Stimulated activated memory B cell treated with anti-CD40 and anti-IgM and Interleukin-4, amounts not matched to agents 10 μg/mL and 1 μg/mL and 100 μg/mL, for 72 hours (primary cell): Measurements from ENCODE around the gene CFAP61.

Source experiments
- ATAC-seq: fragments of 150-1000 bp; cut with Tn5 transposase; 2 replicates; pipeline ENCODE4 v1.10.0; 2021
- H3K27ac Mint-ChIP-seq: one replicate; pipeline ENCODE4 v1.8.0; 2022; ENCODE audit warnings: mild to moderate bottlenecking, mixed read lengths
- H3K27me3 Mint-ChIP-seq: one replicate; pipeline ENCODE4 v1.8.0; 2022; ENCODE audit warnings: mixed read lengths
- H3K36me3 Mint-ChIP-seq: one replicate; pipeline ENCODE4 v1.8.0; 2022; ENCODE audit warnings: mixed read lengths
- H3K4me1 Mint-ChIP-seq: one replicate; pipeline ENCODE4 v1.8.0; 2022; ENCODE audit warnings: mixed read lengths
- H3K4me3 Mint-ChIP-seq: one replicate; pipeline ENCODE4 v1.8.0; 2022; ENCODE audit warnings: mild to moderate bottlenecking, moderate library complexity, mixed read lengths
- H3K9me3 Mint-ChIP-seq: one replicate; pipeline ENCODE4 v1.8.0; 2022; ENCODE audit warnings: mixed read lengths

Gene CFAP61

GRCh38 chr20:20070871-20071726 lies 18.8 kb downstream of the CFAP61 start:
- H3K36me3 Mint-ChIP-seq = no peaks in the 10 kb centered on the region
- H3K4me3 Mint-ChIP-seq = no peak overlapping the region
- H3K9me3 Mint-ChIP-seq = no peaks in the 10 kb centered on the region
- no peaks in the 10 kb centered on the region for H3K27me3 Mint-ChIP-seq
- no peak overlapping the region for H3K27ac Mint-ChIP-seq
- H3K4me1 Mint-ChIP-seq = no peaks in the 10 kb centered on the region
- peak; percentile 14 for ATAC-seq

DNA sequence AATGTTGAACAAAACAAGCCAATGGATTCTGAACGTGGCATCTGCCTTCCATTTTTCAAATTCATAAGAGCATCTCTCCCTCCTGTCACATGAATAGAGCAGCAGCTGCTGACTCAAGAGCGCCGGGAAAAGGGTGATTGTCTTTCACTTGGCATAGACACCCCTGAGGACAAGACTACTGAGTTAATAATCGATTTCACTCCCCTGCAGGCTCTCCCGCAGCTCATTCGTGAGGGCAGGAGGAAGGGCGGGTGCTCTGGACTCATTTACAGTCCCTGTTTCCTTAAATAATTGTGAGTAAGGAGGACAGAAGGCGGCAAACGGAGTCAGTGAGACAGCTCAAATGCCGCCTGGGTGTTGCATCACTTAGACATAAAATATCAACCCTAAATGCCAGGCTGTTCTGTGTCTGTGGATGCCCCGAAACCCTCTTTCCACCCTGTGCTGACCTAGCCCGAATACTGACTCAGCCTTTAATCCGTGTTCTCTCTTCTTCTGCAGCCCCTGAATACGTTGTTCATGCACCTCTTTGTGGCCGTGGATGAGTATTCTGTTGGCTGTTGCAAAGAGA lies 21.6 kb downstream of the CFAP61 start:
- ATAC-seq = no peak
- H3K27me3 Mint-ChIP-seq = peaks cover 11% of the 10 kb centered on the region
- no peak overlapping the region for H3K4me3 Mint-ChIP-seq
- H3K36me3 Mint-ChIP-seq = no peaks in the 10 kb centered on the region
- H3K27ac Mint-ChIP-seq = no peak overlapping the region
- no peaks in the 10 kb centered on the region for H3K4me1 Mint-ChIP-seq
- H3K9me3 Mint-ChIP-seq = no peaks in the 10 kb centered on the region

- peaks cover 13% of the 10 kb centered on the region for H3K27me3 Mint-ChIP-seq
- H3K27ac Mint-ChIP-seq = no peak overlapping the region
- H3K36me3 Mint-ChIP-seq = no peaks in the 10 kb centered on the region
- no peaks in the 10 kb centered on the region for H3K4me1 Mint-ChIP-seq
- ATAC-seq = no peak
- H3K9me3 Mint-ChIP-seq = no peaks in the 10 kb centered on the region
- H3K4me3 Mint-ChIP-seq = no peak overlapping the region
These were observed 22.7 kb downstream of the CFAP61 start for GRCh38 chr20:20075032-20075431.

DNA sequence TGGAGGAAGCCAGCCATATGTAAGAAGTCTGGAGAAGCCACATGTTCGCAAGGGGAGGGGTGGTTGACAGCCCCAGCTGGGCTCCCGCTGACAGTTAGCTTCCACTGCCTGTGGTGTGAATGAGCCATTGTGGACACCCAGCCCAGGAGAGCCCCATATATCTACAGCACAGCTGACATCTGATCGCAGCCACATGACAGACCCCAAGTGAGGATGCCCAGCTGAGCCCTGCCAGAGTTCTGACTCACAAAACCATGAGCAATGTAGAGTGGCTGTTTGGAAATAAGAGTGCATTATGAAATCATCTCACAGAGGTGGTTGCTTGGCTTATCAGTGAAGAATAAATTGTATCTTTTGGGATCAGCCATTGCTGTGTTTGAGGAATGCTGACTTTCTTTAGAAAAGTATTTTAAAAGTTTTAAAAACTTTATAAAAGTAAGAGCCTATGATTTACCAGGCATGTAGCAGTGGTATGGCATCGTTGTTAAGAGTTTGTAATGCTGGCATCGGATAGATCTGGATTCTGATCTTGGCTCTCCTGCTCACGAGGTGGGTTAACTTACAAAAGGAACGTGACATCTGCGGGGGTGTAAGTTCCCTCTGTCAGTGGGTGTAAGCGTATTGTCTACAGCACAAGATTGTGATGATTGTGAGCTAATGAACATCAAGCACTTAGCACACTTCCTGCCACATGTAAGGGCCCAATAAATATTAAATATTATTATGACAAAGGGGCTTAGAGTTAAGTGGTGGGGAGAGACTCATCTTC lies 24.1 kb downstream of the CFAP61 start:
- no peak for ATAC-seq
- no peaks in the 10 kb centered on the region for H3K4me1 Mint-ChIP-seq
- no peak overlapping the region for H3K27ac Mint-ChIP-seq
- H3K9me3 Mint-ChIP-seq = no peaks in the 10 kb centered on the region
- no peaks in the 10 kb centered on the region for H3K36me3 Mint-ChIP-seq
- peaks cover 13% of the 10 kb centered on the region for H3K27me3 Mint-ChIP-seq
- H3K4me3 Mint-ChIP-seq = no peak overlapping the region

DNA sequence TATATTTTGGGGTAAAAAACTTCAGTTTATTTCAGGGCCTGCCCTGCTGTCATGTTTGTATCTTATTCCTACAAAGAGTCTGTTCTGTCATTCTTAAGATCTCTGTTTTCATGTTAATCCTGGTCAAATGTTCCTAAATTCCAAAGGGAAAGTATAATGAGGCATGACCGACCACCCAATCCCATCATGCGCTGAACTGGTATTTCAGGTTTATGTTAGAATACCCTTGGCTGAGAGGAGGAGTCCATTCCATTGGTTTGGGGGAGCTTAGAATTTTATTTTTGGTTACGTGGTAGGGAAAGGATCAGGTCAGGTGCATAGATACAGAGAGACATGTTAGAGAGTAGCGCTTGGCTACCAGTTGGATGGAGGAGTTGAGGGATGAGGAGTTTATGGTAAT lies 25.7 kb downstream of the CFAP61 start:
- Mint-ChIP-seq H3K36me3 (no peaks in the 10 kb centered on the region), H3K27me3 (peaks cover 13% of the 10 kb centered on the region), H3K4me3 (no peak overlapping the region), H3K4me1 (no peaks in the 10 kb centered on the region), H3K9me3 (no peaks in the 10 kb centered on the region), H3K27ac (no peak overlapping the region)
- no peak for ATAC-seq

DNA sequence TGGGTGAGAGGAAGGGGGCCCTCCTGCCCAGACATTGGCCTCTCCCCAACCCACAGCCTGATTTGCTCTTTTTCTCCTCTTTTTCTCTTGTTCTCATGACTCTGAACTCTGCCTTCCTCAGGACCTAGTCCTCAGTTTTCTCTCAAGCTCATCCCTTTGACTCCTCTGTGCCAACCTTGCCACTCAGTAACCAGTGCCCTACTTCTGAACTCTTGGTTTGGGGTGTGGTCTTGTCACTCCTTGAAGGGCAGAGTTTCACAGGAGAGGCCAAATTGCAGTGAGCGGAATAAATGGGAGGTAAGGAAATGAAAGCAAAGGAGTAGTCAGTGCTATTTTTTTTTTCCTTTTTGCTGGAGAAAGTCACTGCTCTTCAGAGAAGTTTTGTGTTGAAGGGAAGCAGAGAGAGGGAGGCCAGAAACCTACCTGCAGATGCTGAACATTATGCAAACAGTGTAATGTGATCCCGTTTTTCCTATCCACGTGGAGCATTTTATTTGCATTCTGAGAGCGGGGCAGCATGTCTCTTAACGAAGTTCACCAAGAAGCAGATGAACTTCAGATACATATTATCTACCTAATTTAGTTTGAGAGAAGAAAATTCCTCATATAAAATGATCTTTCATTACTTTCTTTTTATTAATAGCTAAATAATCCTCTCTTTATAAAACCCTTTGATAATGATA lies 26.9 kb downstream of the CFAP61 start:
- Mint-ChIP-seq H3K27me3 (peaks cover 13% of the 10 kb centered on the region), H3K4me3 (no peak overlapping the region), H3K36me3 (no peaks in the 10 kb centered on the region), H3K4me1 (peaks cover 4% of the 10 kb centered on the region), H3K9me3 (no peaks in the 10 kb centered on the region), H3K27ac (no peak overlapping the region)
- no peak for ATAC-seq

- ATAC-seq = peak; percentile 73
These were observed 31.5 kb downstream of the CFAP61 start for GRCh38 chr20:20083807-20084206.

DNA sequence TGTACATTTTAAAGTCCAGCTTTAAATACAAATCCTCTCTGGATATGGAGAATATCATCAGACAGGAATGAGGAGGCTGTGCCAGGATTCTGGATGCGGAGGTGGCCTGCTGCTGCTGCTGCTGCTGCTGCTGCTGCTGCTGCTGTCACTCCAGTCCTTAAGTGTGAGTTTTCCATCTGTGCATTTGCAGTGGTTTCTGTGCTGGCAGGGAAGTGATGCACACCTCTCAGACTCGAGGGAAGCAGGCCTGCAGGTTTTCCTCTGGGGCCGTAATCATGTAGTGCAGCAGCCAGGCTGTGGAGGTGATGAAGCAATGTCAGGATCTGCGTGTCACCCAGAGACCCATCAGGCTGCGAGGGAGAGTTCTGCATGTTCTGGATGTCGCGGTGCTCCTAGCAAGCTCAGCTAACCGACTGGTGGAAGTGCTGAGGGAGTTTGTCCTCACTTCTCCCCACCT lies 32.0 kb downstream of the CFAP61 start:
- Mint-ChIP-seq H3K9me3 (no peaks in the 10 kb centered on the region), H3K4me1 (peaks cover 8% of the 10 kb centered on the region), H3K27ac (peak overlapping the region; percentile 70), H3K27me3 (no peaks in the 10 kb centered on the region), H3K4me3 (peak overlapping the region; percentile 68), H3K36me3 (no peaks in the 10 kb centered on the region)
- ATAC-seq = no peak

More at GRCh38 chr20:20083807-20084206, 31.5 kb downstream of the CFAP61 start:
- H3K4me3 Mint-ChIP-seq = peak overlapping the region; percentile 68
- H3K9me3 Mint-ChIP-seq = no peaks in the 10 kb centered on the region
- no peaks in the 10 kb centered on the region for H3K36me3 Mint-ChIP-seq
- peaks cover 3% of the 10 kb centered on the region for H3K27me3 Mint-ChIP-seq
- peaks cover 8% of the 10 kb centered on the region for H3K4me1 Mint-ChIP-seq
- H3K27ac Mint-ChIP-seq = peak overlapping the region; percentile 70

- ATAC-seq = no peak
- no peak overlapping the region for H3K27ac Mint-ChIP-seq
- H3K9me3 Mint-ChIP-seq = no peaks in the 10 kb centered on the region
- H3K27me3 Mint-ChIP-seq = no peaks in the 10 kb centered on the region
- H3K4me3 Mint-ChIP-seq = no peak overlapping the region
- H3K36me3 Mint-ChIP-seq = no peaks in the 10 kb centered on the region
- peaks cover 8% of the 10 kb centered on the region for H3K4me1 Mint-ChIP-seq
These were observed 32.7 kb downstream of the CFAP61 start for GRCh38 chr20:20085071-20085470.

DNA sequence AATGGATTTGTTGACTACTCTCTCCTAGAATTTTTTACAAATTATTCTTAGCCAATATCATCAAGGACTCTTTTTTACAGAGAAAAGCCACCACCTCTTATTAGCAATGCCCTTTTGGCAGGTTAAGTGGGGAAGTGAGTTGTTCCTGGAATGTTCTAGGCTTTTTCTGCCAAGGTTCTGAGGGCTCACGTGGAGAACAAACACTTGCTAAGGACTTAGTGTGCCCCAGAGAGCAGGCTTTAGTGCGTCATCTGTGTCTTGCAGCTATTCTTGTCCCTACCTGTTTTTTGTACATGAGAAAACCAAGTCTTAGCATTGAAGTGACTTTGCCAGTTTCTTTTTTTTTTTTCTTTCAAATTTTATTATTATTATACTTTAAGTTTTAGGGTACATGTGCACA lies 33.5 kb downstream of the CFAP61 start:
- Mint-ChIP-seq H3K27me3 (no peaks in the 10 kb centered on the region), H3K4me1 (peaks cover 8% of the 10 kb centered on the region), H3K9me3 (no peaks in the 10 kb centered on the region), H3K36me3 (no peaks in the 10 kb centered on the region), H3K27ac (no peak overlapping the region), H3K4me3 (no peak overlapping the region)
- no peak for ATAC-seq

GRCh38 chr20:20089018-20089417 lies 36.7 kb downstream of the CFAP61 start:
- no peak for ATAC-seq
- peaks cover 6% of the 10 kb centered on the region for H3K4me1 Mint-ChIP-seq
- no peaks in the 10 kb centered on the region for H3K9me3 Mint-ChIP-seq
- H3K36me3 Mint-ChIP-seq = no peaks in the 10 kb centered on the region
- no peaks in the 10 kb centered on the region for H3K27me3 Mint-ChIP-seq
- H3K4me3 Mint-ChIP-seq = no peak overlapping the region
- no peak overlapping the region for H3K27ac Mint-ChIP-seq

- H3K4me1 Mint-ChIP-seq = no peaks in the 10 kb centered on the region
- no peaks in the 10 kb centered on the region for H3K9me3 Mint-ChIP-seq
- H3K27me3 Mint-ChIP-seq = no peaks in the 10 kb centered on the region
- no peak overlapping the region for H3K27ac Mint-ChIP-seq
- no peak overlapping the region for H3K4me3 Mint-ChIP-seq
- no peaks in the 10 kb centered on the region for H3K36me3 Mint-ChIP-seq
- no peak for ATAC-seq
These were observed 37.6 kb downstream of the CFAP61 start for GRCh38 chr20:20089939-20090338.

- H3K27me3 Mint-ChIP-seq = peaks cover 9% of the 10 kb centered on the region
These were observed 40.5 kb downstream of the CFAP61 start for GRCh38 chr20:20092827-20093226.

GRCh38 chr20:20094410-20094809 lies 42.1 kb downstream of the CFAP61 start:
- H3K4me3 Mint-ChIP-seq = no peak overlapping the region
- no peak overlapping the region for H3K27ac Mint-ChIP-seq
- no peaks in the 10 kb centered on the region for H3K9me3 Mint-ChIP-seq
- H3K4me1 Mint-ChIP-seq = no peaks in the 10 kb centered on the region
- no peak for ATAC-seq
- H3K27me3 Mint-ChIP-seq = peaks cover 9% of the 10 kb centered on the region
- no peaks in the 10 kb centered on the region for H3K36me3 Mint-ChIP-seq

More at GRCh38 chr20:20092827-20093226, 40.5 kb downstream of the CFAP61 start:
- no peak overlapping the region for H3K4me3 Mint-ChIP-seq
- H3K9me3 Mint-ChIP-seq = no peaks in the 10 kb centered on the region
- no peak overlapping the region for H3K27ac Mint-ChIP-seq
- ATAC-seq = no peak
- H3K36me3 Mint-ChIP-seq = no peaks in the 10 kb centered on the region
- H3K4me1 Mint-ChIP-seq = no peaks in the 10 kb centered on the region
